HK-2 (cell line): Measurements from ENCODE around the gene LIN7A.
"Not testable (repeated sequence)": the region's sequence is repeated elsewhere in the genome, so short reads cannot be mapped to it uniquely, and the experiment has no call there.

Source experiments
- DNase-seq: peaks from one replicate; pipeline ENCODE4 v3.0.0-alpha.2; 2018; ENCODE audit not compliant: unreplicated experiment

Gene LIN7A

DNA sequence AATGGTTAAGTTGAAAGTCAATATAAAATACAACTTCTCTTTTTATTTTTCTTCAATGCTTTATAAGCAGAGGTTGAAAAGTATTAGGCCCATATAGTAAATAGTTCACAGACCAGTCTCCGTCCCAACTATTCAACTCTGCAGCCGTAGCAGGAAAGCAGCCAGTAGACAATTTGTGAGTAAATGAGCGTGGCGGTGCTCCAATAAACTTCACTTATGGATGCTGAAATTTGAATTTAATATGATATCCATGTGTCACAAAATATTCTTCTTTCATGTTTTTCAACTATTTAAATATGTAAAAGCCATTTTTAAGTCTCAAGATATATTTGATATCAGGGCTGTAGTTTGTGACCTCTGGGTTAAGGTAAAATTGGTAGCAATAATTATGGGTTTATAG is 17.7 kb downstream of the LIN7A start:
- DNase-seq, result no peak

DNA sequence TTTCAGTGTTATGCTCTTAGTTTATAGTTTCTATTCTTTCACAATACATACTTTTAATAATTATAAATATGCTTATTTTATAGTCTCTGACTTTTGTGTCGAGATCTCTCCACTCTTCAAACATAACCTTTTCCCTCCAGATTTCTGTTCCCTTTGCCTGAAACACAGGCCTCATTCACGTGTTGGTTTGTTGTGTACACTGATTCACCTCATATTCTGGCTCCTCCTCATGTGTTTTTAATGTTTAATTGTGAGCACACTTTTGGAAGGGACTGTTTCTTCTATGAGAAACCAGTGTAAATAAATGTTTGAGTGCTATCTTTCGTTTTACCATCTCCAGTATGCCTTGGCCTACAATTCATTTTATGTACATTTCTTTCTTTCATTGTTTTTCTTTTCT is 20.1 kb downstream of the LIN7A start:
- DNase-seq, result no peak

DNA sequence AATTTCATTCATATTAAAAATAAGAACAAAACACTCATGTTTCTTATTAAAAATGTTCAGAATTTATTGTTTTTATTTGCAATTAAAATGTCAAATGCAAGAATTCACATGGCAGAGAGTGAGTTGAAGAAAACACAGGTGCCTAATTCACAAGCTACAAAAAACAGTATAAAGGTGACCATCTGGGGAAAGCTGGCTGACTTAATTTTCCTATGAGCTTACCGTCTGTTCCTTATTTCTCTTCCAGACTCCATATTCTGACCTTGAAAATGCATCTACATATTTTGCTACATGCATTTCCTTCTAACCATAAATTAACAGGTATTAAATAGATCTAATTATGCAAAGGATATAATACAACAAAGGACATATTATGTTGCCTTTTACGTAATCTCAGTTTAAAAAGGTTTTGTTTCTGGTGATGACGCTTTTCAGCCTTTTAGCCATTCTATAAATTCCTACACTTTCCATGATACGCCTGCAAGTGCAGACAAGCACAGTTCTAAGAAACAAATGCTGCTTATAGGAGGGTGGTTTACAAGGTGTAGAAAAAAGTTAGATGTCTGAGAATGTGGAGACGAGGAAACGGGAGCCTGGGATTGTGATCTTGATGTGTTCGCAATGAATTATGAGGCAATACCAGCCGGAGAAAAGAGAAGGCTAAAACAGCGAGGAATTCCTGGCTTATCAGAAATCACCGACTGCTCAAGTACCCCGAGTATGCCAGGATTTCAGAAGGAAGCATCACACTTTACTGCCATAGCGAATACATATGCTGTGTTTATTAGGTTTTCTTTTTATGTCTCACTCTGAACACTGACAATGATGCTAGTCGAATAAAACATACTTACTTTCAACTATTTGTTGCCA is 24.6 kb downstream of the LIN7A start:
- DNase-seq, result no peak

DNA sequence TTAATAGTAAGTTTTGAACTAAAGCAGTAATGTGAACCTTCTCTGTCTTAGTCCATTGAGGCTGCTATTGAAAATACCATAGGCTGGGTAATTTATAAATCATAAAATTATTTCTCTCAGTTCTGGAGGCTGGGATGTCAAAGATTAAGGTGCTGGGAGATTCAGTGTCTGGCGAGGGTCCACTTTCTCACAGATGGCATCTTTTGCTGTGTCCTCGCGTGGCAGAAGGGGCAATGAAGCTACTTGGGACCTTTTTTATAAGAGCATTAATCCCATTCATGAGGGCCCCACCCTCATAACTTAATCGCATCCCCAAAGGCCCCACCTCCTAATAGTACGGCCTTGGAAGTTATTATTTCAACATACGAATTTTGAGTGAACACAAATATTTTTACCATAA is 28.4 kb downstream of the LIN7A start:
- no peak for DNase-seq

DNA sequence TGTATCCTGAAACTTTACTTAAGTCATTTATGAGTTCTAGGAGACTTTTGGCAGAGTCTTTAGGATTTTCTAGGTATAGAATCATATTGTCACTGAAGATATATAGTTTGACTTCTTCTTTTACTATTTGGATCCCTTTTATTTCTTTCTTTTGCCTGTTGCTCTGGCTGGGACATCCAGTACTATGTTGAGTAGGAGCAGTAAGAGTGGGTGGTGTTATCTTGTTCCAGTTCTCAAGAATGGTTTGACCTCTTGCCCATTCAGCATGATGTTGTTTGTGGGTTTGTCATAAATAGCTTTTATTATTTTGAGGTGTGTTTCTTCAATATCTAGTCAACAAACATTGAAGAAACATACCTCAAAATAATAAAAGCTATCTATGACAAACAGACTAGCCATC is 35.0 kb downstream of the LIN7A start:
- DNase-seq, result no peak

DNA sequence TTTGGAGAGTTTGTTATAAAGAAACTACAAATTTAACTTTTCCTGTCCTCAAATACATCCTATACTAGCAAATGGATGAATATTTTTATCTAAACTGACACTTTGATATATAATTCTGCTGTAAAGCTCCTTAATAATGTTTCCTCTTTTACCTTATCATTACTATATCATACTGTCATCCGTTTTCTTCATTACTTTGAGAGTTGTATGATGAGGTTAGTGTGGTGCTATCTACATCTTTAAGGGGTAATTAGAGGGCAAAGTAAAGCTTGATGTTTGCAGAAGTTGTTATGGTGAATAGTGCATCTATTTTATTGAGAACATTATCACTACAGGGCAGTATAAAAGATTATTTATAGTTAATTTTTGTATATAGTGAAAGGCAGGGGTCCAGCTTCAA is 36.1 kb downstream of the LIN7A start:
- DNase-seq, result no peak

DNA sequence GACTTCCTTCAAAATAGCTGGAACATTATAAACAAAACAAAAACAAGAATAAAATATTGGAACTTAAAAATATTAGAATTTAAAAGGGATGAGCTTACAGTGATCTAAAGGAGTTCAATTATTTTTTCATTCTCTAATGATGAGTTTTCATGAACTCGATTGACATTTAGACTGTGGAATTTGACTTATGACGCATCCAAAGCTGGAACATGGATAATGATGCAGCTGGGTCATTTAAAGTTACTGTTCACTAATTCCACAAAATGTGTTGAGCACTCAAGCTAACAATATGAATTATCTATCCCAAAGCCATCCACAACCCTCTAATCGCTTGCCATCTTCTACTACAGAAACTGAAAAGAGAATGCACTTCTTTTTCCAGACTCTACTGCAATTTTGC is 42.5 kb downstream of the LIN7A start:
- no peak for DNase-seq

DNA sequence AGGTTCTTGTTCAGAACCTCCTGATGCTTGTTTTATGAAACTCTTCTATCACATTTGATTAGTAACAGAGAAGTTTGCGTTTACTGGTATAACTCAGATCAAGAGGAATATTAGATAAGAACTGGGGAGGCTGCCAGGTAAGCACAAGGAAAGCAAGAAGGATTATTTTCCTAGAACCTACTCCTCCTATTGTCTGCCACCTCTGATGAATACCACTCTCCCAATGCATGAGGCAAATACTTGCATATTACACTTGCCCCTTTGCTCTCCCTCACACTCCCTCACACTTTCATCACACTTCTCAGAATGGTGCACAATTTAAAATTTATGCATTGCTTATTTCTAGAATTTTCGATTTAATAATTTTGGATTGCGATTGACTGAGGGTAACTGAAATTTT is 43.6 kb downstream of the LIN7A start:
- DNase-seq, result no peak

DNA sequence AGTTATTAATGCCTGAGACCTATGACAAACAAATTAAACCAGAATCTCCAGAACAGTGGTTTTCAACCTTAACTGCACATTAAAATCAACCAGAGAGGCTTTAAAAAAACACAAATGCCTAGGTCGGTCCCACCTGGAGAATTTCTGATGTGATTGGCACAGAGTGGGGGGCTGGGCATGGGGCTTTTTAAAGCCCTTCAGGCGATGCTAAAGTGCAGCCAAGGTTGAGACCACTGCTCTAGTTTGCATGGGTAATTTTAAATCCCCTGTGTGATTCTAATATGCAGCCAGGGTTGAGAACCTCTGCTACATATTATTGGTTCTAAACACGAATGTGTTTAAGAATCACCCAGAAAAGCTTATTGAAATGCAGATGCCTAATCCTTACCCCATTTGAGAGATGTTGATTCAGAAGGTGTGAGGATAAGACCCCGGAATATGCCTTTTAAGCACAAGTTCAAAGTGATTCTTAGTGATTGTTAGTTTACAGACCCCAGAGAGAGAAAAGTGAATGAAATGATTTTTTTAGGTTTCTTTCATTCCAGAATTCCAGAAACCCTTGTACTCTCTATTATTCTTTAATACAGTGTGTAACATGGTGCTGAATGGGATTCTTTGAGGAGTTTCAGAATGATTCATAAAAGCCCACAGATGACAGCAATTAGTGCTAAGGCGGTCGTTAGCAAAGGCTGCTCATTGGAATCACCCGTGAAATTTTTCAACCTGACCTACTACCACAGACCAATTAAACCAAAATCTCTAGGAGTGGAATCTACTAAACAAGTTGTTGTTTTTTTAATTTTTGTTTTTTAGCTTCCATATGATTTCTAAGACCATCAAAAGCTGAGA is 44.9 kb downstream of the LIN7A start:
- no peak for DNase-seq

DNA sequence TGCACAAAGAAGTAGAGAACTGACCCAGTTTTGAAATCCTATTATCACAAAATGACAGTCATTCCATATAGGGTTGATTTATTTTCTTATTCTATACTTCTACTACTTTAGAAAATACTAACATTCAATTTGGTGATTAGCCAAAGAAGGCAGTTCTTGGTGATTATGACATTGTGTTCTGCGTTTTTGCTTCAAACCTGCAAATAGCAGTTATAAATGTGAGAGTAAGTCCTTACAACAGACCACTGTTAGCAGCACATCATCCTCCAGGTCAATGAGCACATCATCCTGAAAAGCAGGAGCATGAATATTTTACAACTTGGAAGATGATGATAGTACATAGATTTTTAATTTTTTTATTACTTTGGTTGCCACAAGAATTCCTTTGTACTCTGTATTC is 53.1 kb downstream of the LIN7A start:
- no peak for DNase-seq

DNA sequence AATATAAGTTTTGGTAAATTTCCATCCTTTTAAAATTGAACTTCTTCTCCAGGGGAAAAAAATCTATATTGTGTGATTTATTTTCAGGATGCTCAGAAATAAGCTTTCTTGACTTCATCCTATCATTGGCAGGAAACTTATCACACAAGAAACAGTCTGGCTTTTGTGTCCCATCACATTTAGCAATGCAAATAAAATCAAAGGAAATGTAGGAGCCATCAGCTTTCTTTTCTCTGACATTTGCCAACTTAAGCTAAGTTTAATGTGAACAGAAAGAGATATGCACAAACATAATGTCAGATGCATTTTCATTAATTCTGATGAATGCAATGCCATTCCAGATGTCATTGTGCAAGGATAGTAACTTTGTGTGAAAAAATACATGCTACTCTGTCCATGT is 56.6 kb downstream of the LIN7A start:
- no peak for DNase-seq

DNA sequence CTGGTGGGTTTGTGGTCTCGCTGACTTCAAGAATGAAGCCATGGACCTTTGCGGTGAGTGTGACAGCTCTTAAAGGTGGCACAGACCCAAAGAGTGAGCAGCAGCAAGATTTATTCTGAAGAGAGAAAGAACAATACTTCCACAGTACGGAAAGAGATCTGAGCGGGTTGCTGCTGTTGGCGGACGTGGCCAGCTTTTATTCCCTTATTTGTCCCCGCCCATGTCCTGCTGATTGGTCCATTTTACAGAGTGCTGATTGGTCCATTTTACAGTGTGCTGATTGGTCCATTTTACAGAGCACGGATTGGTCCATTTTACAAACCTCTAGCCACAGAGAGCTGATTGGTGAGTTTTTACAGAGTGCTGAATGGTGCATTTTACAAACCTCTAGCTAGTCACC is 59.3 kb downstream of the LIN7A start:
- DNase-seq, result not testable (repeated sequence)

DNA sequence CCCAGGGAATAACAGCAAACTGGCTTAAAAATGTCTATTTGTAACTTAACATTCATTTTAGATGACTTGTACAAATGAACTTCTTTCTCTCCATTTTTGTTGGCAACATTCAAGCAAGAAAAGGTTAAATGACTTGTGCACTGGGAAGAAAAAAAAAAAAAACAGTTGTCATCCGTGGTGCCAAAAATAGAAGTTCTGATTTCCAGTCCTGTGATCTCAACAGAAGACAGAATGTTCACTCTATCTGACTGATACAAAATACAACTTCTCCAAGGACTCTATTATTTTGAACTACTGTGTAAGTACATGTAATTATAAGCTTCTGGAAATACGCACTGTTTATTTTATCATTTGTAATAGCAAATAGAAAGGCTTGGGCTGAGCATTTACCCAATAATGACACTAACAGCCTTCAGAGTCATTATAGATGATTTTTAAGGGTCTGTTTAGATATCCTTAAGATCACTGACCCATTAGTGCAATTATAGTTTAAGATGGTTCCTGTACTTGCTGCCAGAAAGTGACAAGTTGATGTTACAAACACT is 59.9 kb downstream of the LIN7A start:
- no peak for DNase-seq

DNA sequence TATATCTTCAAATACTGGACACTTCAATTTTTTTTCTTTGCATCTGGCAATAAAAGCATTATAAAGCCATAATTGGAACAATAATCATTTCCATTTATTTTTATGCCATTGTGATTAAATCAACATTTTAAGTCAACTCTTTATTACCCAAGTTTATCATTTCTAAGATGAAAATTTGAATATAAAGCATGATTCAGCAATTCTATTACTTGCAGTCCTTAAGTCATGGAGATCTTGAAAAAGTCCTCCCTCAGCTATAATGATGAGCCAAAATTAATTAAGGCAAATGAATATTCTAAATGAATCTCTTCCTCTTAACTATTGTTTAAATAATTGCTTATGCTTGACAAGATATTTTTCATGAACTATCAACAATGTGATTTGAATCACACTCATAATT is 65.7 kb downstream of the LIN7A start:
- no peak for DNase-seq

DNA sequence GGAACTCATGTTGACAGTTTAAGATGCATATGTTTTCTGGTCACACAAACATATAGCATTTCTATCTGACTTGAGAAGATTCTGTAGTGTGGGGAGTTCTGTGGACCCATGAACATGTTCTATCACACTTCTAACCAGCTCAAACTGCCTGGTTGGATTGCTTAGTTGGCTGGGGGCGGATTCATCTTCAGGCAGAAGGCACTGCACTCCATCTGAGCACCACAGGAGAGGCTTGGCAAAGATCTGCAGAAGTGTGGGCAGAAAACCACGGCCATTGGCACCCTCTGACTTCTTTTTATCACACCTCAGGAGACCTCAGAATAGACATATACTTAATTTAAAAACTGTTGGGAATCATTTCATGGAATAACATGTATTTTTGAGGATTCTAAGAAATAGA is 68.5 kb downstream of the LIN7A start:
- no peak for DNase-seq

DNA sequence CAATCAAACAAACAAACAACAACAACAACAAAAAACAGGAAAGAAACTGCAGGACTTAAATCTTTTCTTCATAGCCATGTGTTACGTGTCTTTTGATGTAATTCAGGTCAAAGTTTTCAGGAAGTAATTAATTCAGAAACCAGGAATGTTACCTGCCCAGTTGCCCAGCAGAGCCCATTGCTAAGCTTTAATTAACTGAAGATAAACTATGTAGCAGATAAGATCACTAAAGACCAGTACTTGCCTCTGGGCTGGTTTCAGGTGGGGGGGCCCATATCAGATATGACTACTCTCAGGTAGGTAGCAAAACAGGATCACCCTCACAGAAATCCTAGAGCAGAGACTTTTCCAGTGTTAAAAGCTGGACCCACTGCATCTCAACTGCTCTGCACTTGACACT is 69.2 kb downstream of the LIN7A start:
- DNase-seq, result no peak

DNA sequence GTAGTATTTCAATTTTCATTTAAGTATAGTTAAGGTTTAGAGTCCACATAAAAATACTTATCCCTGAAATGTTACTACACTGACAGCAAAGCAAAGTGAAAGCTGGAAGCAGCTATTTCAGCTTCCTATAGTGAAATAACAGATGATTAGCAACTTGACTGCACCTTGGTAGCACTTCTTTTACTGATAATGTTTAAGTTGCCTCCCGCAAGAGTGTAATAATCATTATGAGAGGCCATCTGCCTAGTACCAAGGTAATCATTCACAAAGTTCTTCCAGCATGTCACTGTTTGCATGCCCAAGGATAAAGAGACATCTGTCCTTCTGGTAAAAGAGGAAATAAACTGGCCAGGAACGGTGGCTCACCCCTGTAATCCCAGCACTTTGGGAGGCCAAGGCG is 69.8 kb downstream of the LIN7A start:
- no peak for DNase-seq

DNA sequence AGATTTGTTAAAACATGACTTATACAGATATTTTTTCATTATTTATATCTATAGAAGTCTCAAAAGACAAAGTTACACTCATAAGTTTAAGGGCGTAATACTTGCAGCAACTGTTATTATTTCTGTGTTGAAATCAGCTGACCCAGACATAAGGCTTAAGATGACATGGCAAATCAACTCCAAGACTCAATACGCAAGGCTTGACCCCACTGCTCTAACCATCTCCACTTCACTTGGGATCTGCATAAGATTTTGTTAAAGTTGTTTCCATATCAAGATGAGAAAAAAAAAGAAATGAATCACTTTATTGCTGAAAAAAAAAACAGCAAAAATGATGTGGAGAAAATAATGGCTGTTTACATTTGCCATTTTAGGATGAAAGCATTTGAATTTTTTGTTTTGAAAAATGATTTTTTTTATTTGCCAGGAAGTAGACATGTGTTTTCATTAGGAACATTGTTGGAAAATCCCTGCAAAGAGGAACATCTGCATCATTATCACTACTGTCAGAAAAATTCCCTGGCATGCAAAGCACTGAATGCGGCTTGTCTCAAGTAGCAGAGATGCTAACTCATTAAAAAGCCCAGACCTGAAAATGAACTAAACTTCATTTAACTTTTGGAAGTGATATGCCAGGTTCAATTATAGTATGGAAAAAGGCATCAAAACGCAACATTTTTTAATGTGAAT is 73.5 kb downstream of the LIN7A start:
- no peak for DNase-seq

DNA sequence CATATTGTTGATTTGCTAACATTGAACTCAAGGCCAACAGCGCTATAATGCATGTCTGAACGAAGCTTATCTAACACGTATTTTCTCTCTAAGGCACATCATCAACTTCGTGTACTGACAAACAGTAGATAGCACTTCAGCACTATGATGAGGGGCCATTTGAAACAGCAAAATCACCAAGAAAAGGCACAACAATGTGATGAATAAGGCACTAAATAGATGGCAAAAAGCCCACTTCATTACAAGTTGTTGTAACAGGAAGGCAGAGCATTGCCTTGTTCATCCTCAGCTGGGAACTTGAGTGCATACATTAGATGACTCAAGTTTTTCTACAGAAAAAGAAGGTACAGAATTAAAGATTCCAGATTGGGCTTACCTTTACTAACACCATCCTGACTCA is 75.2 kb downstream of the LIN7A start:
- no peak for DNase-seq

DNA sequence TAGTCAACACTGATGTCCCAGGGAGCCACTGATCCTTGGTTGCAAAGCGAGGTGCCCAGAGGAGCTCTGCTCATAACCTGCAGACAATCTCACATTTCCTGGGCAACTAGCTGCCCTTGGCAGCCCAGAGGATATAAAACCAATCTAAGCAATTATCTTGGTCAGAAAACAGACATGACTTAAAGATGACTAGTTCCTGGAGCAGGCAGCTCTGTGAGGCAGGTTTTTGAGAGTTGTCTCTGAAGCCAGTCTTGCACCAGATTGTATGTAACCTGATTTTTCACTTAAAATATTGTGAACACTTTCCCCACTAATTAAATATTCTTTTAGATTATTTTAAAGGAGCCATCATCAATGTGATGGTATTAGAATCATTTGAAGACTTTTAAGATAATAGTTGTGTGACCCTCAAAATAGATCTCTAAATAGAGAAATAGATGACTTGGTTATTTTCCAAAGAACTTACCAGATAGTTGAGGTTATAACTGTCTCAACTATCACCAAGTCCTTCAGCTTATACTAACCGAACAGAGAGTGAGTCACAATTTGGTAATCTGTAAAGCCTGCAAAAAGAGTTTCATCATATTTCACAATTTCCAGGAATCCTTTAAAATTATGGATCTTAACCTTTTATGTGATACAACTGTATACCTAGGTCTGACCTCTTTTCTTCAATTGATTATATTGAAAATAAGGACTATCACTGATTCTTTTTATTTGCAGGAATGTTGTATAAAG is 75.9 kb downstream of the LIN7A start:
- no peak for DNase-seq

DNA sequence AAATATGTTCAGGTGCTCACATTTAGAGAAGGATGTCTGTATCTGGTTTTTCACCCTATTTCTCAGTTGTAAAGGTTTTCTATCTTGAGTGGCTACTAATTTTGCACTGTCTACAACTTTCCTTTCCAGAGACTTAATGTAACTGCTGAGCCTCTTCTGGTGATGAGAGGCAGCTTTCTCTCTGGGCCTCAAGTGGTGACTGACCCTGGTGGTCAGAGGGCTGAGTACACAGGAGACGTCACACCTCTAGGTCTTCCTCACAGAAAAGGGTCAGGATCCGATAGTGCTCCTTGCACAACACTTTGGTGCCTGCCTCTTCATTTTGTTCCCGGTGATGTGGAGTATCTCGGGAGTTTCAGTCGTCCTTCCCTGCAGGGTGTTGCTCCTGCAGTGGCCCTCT is 76.8 kb downstream of the LIN7A start:
- no peak for DNase-seq

DNA sequence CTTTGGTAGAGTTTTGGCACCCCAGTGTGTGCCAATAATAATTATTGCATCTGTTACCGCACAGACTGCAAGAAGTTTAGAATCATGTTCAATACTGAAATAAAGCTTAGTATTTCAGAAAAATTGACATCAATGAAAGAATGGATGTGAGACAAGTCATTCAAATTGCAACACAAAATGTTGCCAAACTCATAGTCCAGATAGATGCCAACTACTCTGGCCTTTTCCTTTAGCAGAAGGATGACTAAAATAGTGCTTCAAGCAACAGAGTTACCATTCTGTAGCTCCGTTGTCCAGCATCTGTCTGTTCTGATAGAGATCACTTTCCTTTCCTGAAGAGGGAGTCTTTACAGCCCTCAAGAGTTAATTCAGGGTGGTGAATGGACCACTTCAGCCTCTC is 77.5 kb downstream of the LIN7A start:
- no peak for DNase-seq
